GM12864 (cell line): ENCODE data around the gene RNF222.
"Not testable (repeated sequence)": the region's sequence is repeated elsewhere in the genome, so short reads cannot be mapped to it uniquely, and the experiment has no call there.

ENCODE experiments used
- DNase-seq: peaks from one replicate; pipeline ENCODE4 v3.0.0-alpha.2; 2011; ENCODE audit warnings: low read depth
- H3K4me3 ChIP-seq: 2 replicates; pipeline ENCODE4 v1.5.1; 2011; ENCODE audit warnings: mild to moderate bottlenecking, low read depth, low read length, control low read depth
- TF ChIP-seq, protein P1 (sequence below): IDR thresholded peaks from 2 replicates; pipeline ENCODE4 v1.5.1; 2011; ENCODE audit warnings: low read depth, mild to moderate bottlenecking, moderate library complexity, low read length, control low read depth, inconsistent platforms; ENCODE audit errors: missing control alignments

The RNF222 gene

GRCh38 chr17:8405499-8406016, 7.9 kb upstream of the RNF222 start:
- no peak overlapping the region for H3K4me3 ChIP-seq
- TF ChIP-seq, protein P1, sequence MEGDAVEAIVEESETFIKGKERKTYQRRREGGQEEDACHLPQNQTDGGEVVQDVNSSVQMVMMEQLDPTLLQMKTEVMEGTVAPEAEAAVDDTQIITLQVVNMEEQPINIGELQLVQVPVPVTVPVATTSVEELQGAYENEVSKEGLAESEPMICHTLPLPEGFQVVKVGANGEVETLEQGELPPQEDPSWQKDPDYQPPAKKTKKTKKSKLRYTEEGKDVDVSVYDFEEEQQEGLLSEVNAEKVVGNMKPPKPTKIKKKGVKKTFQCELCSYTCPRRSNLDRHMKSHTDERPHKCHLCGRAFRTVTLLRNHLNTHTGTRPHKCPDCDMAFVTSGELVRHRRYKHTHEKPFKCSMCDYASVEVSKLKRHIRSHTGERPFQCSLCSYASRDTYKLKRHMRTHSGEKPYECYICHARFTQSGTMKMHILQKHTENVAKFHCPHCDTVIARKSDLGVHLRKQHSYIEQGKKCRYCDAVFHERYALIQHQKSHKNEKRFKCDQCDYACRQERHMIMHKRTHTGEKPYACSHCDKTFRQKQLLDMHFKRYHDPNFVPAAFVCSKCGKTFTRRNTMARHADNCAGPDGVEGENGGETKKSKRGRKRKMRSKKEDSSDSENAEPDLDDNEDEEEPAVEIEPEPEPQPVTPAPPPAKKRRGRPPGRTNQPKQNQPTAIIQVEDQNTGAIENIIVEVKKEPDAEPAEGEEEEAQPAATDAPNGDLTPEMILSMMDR, result no peak
- DNase-seq, result no peak

DNA sequence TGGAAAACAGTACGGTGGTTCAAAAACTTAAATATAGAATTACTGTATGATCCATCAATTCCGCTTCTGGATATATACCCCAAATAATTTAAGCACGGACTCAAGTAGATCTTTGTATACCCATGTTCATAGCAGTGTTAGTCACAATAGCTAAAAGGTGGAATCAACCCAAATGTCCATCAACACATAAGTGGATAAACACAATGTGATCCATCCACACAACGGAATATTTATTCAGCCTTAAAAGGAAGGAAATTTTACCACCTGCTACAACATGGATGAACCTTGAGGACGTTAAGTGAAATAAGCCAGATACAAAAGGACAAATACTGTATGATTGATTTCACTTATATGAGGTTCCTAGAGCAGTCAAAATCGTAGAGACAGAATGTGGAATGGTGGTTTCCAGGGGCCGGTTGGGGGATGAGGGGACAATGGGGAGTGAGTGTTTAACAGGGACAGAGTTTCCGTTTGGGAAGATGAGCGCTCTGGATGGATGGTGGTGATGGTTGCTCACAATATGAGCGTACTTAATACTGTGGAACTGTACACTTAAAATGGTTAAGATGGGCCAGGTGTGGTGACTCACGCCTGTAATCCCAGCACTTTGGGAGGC, 5.4 kb upstream of the RNF222 start:
- DNase-seq, result no peak
- TF ChIP-seq, protein P1, result no peak

GRCh38 chr17:8401107-8401506, 3.5 kb upstream of the RNF222 start:
- no peak for DNase-seq
- TF ChIP-seq, protein P1, result no peak
- no peak overlapping the region for H3K4me3 ChIP-seq

More for the DNA sequence above, 5.4 kb upstream of the RNF222 start:
- H3K4me3 ChIP-seq, result no peak overlapping the region

DNA sequence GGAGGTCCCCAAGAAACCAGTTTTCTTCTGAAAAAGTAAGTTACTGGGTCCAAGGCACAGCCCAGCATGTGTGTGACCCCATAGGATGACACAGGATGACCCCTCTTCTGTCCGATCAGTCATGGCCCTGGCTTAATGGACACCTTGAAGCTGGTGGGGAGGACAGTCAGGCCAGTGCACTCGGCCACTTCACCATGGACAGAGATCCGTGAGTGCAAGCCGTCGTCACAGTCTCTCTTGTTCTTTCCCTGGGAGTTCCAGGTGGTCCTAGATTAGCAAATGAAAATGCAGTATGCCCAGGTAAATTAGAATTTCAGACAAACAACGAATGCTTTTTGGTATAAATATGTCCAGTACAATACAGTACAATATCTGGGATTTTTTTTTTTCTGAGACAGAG, 1.4 kb upstream of the RNF222 start:
- TF ChIP-seq, protein P1, result no peak
- no peak overlapping the region for H3K4me3 ChIP-seq
- no peak for DNase-seq

GRCh38 chr17:8394497-8394896, 3.1 kb downstream of the RNF222 start:
- H3K4me3 ChIP-seq, DNase-seq: not testable (repeated sequence)

GRCh38 chr17:8393470-8394231, 4.0 kb downstream of the RNF222 start:
- TF ChIP-seq, protein P1, result no peak
- DNase-seq, result no peak
- H3K4me3 ChIP-seq, result no peak overlapping the region

GRCh38 chr17:8392674-8393469, 4.8 kb downstream of the RNF222 start:
- no peak for DNase-seq
- no peak overlapping the region for H3K4me3 ChIP-seq
- TF ChIP-seq, protein P1, result no peak
